ENCODE data around the gene RAB20. TPM values are rescaled to one million over a fixed set of nuclear protein-coding genes. Genes with fewer than 3 reads are reported as not detected.

RAB20 gene
- total RNA-seq, 1 experiment from 2014 or later = 10.6 TPM

DNA sequence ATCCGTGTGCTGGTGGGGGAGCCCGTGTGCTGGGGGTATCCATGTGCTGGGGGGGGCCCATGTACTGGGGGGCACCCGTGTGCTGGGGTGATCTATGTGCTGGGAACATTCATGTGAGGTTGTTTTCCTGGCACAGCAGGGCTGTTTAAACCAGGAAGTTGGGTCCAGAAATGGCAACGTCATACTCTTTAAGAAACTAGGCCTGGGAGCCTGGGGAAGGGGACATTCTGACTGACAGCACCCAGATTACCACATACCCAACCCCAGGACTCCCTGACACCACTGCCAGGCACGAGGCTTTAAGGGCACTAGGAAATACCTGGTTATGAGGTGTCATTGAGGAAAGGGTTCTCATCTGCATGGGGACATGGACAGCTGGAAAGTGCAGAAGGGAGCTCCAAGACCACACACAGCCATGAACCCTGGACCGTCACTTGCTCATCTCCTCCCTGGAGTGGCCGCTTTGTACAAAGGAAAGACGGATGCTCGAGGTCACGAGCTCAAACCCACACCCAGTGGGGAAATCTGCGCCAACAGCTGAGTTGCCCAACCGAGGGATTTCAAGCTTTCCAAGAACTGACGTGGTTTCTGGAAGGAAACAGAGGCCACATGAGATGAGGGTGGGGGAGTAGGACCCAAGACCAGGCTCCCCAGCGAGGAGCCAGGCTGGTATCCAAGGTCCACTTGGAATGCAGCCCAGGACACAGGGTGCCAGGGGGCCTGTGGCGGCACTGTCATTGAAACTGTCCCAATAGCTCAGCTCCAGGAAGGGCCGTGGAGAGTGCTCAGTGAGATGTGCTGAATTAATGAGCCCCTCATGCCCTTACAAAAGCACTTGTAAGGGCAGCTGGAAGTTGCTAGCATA, 40.9 kb downstream of the RAB20 start:
- no peaks in the 10 kb centered on the region for H3K9me2 ChIP-seq (ENCODE audit: insufficient read depth)
- H3K4me1 ChIP-seq (ENCODE audit: control insufficient read depth in 1 of 2, insufficient read depth in 2 of 2, low read length in 2 of 2) = peaks cover 19 to 26% of the 10 kb centered on the region in 2 experiments
- no peak overlapping the region for H3K4me2 ChIP-seq (ENCODE audit: low read length)
- TF ChIP-seq SP1 (IDR thresholded peaks at IDR 0.05; ENCODE audit: low read depth) = no peak
- TF ChIP-seq CEBPB (IDR thresholded peaks at IDR 0.05; ENCODE audit: low read depth) = no peak
- TF ChIP-seq, protein P1, sequence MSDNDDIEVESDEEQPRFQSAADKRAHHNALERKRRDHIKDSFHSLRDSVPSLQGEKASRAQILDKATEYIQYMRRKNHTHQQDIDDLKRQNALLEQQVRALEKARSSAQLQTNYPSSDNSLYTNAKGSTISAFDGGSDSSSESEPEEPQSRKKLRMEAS (IDR thresholded peaks at IDR 0.05) = no peak
- no peak for TF ChIP-seq ELF1 (IDR thresholded peaks at IDR 0.05; ENCODE audit: borderline replicate concordance, low read depth)
- TF ChIP-seq SRF (IDR thresholded peaks at IDR 0.05; ENCODE audit: low read depth) = no peak
- TF ChIP-seq SIN3A (IDR thresholded peaks at IDR 0.05; ENCODE audit: low read depth) = no peak
- TF ChIP-seq POLR2A (IDR thresholded peaks at IDR 0.05; ENCODE audit: borderline replicate concordance, extremely low read depth, insufficient read depth, insufficient read length) = no peak
- TF ChIP-seq, protein P2, sequence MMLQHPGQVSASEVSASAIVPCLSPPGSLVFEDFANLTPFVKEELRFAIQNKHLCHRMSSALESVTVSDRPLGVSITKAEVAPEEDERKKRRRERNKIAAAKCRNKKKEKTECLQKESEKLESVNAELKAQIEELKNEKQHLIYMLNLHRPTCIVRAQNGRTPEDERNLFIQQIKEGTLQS (IDR thresholded peaks at IDR 0.05) = no peak
- TF ChIP-seq EGR1 (IDR thresholded peaks at IDR 0.05; ENCODE audit: low read depth) = no peak
- TF ChIP-seq JUND (IDR thresholded peaks at IDR 0.05) = no peak
- TF ChIP-seq, protein P3, sequence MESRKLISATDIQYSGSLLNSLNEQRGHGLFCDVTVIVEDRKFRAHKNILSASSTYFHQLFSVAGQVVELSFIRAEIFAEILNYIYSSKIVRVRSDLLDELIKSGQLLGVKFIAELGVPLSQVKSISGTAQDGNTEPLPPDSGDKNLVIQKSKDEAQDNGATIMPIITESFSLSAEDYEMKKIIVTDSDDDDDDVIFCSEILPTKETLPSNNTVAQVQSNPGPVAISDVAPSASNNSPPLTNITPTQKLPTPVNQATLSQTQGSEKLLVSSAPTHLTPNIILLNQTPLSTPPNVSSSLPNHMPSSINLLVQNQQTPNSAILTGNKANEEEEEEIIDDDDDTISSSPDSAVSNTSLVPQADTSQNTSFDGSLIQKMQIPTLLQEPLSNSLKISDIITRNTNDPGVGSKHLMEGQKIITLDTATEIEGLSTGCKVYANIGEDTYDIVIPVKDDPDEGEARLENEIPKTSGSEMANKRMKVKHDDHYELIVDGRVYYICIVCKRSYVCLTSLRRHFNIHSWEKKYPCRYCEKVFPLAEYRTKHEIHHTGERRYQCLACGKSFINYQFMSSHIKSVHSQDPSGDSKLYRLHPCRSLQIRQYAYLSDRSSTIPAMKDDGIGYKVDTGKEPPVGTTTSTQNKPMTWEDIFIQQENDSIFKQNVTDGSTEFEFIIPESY (IDR thresholded peaks at IDR 0.05; ENCODE audit: extremely low read depth, insufficient replicate concordance, low read length) = no peak
- no peak for TF ChIP-seq YY1 (IDR thresholded peaks at IDR 0.05; ENCODE audit: extremely low read depth, insufficient replicate concordance, low read depth, low read length)
- TF ChIP-seq ZFX (IDR thresholded peaks at IDR 0.05) = no peak
- TF ChIP-seq POLR2AphosphoS5 (IDR thresholded peaks at IDR 0.05; ENCODE audit: low read depth, low read length) = no peak
- no peaks in the 10 kb centered on the region for H3K9me3 ChIP-seq (ENCODE audit: control insufficient read depth in 1 of 2, insufficient read depth in 1 of 2, low read depth in 1 of 2, low read length in 2 of 2)
- ChIA-PET POLR2A (no interaction called here), RAD21 (ENCODE audit: low non-redundant PET in 1 of 2, low total read pairs in 2 of 2, uncharacterized antibody in 2 of 2, unreplicated experiment in 2 of 2) (no interaction called here), CTCF (interaction anchor here (0.8 kb wide), 1 partner anchor 65 kb away, joined by 3 read pairs; no protein-coding TSS in a partner anchor)
- no peaks in the 10 kb centered on the region for H4K20me1 ChIP-seq (ENCODE audit: insufficient read depth)
- DNase-seq (ENCODE audit: low read depth, low spot score) (no peak), ATAC-seq (no peak)
- H3K79me2 ChIP-seq (ENCODE audit: insufficient read depth, low read length) = no peaks in the 10 kb centered on the region
- H3K27me3 ChIP-seq (ENCODE audit: insufficient read depth, low read length) = no peaks in the 10 kb centered on the region
- H3K9ac ChIP-seq (ENCODE audit: low read length) = no peak overlapping the region
- intact Hi-C loops (cut with micrococcal nuclease) = no loop called here
- no peak overlapping the region for H3K4me3 ChIP-seq (replicated peaks in 1 of 2; ENCODE audit: low read depth in 1 of 2, low read length in 2 of 2)
- no TSS peak for BruUV-seq (replicated peaks)
- no peak overlapping the region for H3K27ac ChIP-seq (ENCODE audit: low read depth, low read length)
- no peaks in the 10 kb centered on the region for H3K36me3 ChIP-seq (ENCODE audit: control insufficient read depth in 1 of 2, insufficient read depth in 2 of 2, low read length in 2 of 2)
- H2AFZ ChIP-seq (ENCODE audit: low read depth, low read length, poor library complexity, severe bottlenecking) = no peak overlapping the region

Data from HCT116 (cell line).